Measurements from ENCODE around the gene CPSF3. TPM values are rescaled to one million over a fixed set of nuclear protein-coding genes. Genes with fewer than 3 reads are reported as not detected.

Gene CPSF3
- total and polyA plus RNA-seq, 4 experiments from 2014 or later: 20.9 to 33.7 (median 25.1) TPM

DNA sequence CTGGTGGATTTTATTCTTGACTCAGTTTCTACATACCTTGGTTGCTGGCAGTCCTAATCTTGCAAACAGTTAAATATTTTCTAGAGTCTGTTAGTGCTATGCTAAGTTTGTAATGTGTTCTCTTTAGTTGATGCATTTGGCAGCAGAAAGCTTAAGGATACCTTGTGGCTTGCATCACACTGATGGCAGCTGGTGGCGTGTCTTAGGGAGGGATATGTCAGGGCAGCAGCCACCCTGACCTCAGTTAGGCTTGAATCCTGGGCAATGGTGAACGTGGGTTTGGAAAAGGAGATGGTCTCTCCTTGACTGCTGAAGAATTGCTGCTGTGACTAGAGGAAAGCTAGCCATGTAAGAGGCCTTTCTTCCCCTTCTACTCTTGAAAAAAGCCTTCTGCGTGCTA lies 55.1 kb downstream of the CPSF3 start:
- Histone ChIP-seq H3K4me1 (ENCODE audit: insufficient read depth, low read length) (peaks cover 44% of the 10 kb centered on the region), H3K27ac (ENCODE audit: low read depth, low read length) (peak overlapping the region; percentile 5), H3K9me3 (ENCODE audit: control insufficient read depth in 1 of 2, low read length in 2 of 2) (no peaks in the 10 kb centered on the region), H3K36me3 (ENCODE audit: insufficient read depth, low read length) (peaks cover 13% of the 10 kb centered on the region), H3K27me3 (ENCODE audit: insufficient read depth, low read length) (no peaks in the 10 kb centered on the region), H3K4me3 (ENCODE audit: low read length in 2 of 2) (no peak overlapping the region)
- DNase-seq: no peak
- Mint-ChIP-seq H3K4me1 (peaks cover 31 to 61% (median 49%) of the 10 kb centered on the region in 4 donors), H3K36me3 (peaks cover 28 to 53% of the 10 kb centered on the region in 2 donors), H3K27ac (peak overlapping the region; percentile 37 to 86 (median 72)), H3K9me3 (no peaks in the 10 kb centered on the region), H3K4me3 (peak overlapping the region in 1 of 8 donors; percentile 58), H3K27me3 (no peaks in the 10 kb centered on the region)
- ChIA-PET POLR2A (ENCODE audit: partially characterized antibody) (interaction anchor here (0.7 kb wide), 1 partner anchor 21 kb away, joined by 3 read pairs; no protein-coding TSS in a partner anchor), CTCF (ENCODE audit: partially characterized antibody) (interaction anchor here (1.3 kb wide), 1 partner anchor 32 kb away, joined by 3 read pairs; no protein-coding TSS in a partner anchor)
- intact Hi-C loops (cut with micrococcal nuclease): no loop called here

DNA sequence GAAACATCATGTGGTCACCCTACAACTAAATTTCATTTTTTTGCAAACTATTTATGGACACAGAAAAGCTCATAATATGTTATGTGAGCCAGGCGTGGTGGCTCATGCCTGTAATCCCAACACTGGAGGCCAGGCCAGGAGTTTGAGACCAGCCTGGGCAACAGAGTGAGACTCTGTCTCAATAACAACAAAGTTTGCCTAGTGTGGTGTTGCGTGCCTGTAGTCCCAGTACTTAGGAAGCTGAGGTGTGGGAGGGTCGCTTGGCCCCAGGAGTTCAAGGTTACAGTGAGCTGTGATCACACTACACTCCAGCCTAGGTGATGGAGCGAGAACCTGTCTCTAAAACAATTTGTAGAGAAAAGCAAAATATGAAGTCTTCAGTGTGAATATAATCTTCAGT lies 56.7 kb downstream of the CPSF3 start:
- no peak overlapping the region for H3K27ac ChIP-seq (ENCODE audit: low read depth, low read length)
- H3K36me3 ChIP-seq (ENCODE audit: insufficient read depth, low read length): peaks cover 29% of the 10 kb centered on the region
- intact Hi-C loops (cut with micrococcal nuclease): no loop called here
- H3K4me3 Mint-ChIP-seq: no peak overlapping the region
- POLR2A ChIA-PET (ENCODE audit: partially characterized antibody): no interaction called here
- no peak for DNase-seq
- peaks cover 31 to 54% (median 43%) of the 10 kb centered on the region in 4 donors for H3K4me1 Mint-ChIP-seq
- no peaks in the 10 kb centered on the region for H3K9me3 Mint-ChIP-seq
- peak overlapping the region in 4 of 7 donors; percentile 43 to 82 (median 65) for H3K27ac Mint-ChIP-seq
- H3K4me1 ChIP-seq (ENCODE audit: insufficient read depth, low read length): peaks cover 37% of the 10 kb centered on the region
- peaks cover 35 to 69% of the 10 kb centered on the region in 2 donors for H3K36me3 Mint-ChIP-seq
- CTCF ChIA-PET (ENCODE audit: partially characterized antibody): no interaction called here
- no peaks in the 10 kb centered on the region for H3K9me3 ChIP-seq (ENCODE audit: control insufficient read depth in 1 of 2, low read length in 2 of 2)
- H3K4me3 ChIP-seq (ENCODE audit: low read length in 2 of 2): no peak overlapping the region
- H3K27me3 ChIP-seq (ENCODE audit: insufficient read depth, low read length): no peaks in the 10 kb centered on the region
- H3K27me3 Mint-ChIP-seq: no peaks in the 10 kb centered on the region

DNA sequence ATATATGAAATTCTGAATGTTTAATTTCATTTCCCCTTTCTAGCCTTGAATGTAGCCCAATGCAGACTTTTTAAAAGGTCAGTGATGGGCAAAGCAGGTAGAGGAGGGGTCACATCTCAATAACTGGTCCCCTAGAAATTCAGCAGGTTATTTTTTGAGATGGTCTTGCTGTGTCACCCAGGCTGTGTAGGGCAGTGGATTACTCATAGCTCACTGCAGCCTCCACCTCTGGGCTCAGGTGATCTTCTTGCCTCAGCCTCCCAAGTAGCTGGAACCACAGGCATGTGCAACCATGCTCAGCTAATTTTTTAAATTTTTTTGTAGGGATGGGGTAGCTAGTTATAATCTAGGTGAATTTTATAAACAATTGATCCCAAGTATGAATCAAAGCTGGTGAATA lies 59.7 kb downstream of the CPSF3 start:
- H3K4me1 Mint-ChIP-seq: peaks cover 17 to 24% (median 21%) of the 10 kb centered on the region in 4 donors
- Histone ChIP-seq H3K4me3 (ENCODE audit: low read length in 2 of 2) (no peak overlapping the region), H3K9me3 (ENCODE audit: control insufficient read depth in 1 of 2, low read length in 2 of 2) (no peaks in the 10 kb centered on the region), H3K4me1 (ENCODE audit: insufficient read depth, low read length) (peaks cover 8% of the 10 kb centered on the region), H3K27ac (ENCODE audit: low read depth, low read length) (no peak overlapping the region), H3K36me3 (ENCODE audit: insufficient read depth, low read length) (peaks cover 57% of the 10 kb centered on the region), H3K27me3 (ENCODE audit: insufficient read depth, low read length) (no peaks in the 10 kb centered on the region)
- H3K27me3 Mint-ChIP-seq: no peaks in the 10 kb centered on the region
- no peaks in the 10 kb centered on the region for H3K9me3 Mint-ChIP-seq
- DNase-seq: no peak
- CTCF ChIA-PET (ENCODE audit: partially characterized antibody): interaction anchor here (1.2 kb wide), 1 partner anchor 10 kb away, joined by 3 read pairs; no protein-coding TSS in a partner anchor
- peak overlapping the region in 3 of 7 donors; percentile 30 to 72 (median 71) for H3K27ac Mint-ChIP-seq
- intact Hi-C loops (cut with micrococcal nuclease): no loop called here
- no peak overlapping the region for H3K4me3 Mint-ChIP-seq
- POLR2A ChIA-PET (ENCODE audit: partially characterized antibody): interaction anchor here (0.6 to 4.9 kb wide), 3 partner anchors 9 to 360 kb away, joined by 3 to 23 read pairs (median 6); partner anchors contain the start of genes IAH1 and TAF1B
- peaks cover 42 to 91% of the 10 kb centered on the region in 2 donors for H3K36me3 Mint-ChIP-seq

DNA sequence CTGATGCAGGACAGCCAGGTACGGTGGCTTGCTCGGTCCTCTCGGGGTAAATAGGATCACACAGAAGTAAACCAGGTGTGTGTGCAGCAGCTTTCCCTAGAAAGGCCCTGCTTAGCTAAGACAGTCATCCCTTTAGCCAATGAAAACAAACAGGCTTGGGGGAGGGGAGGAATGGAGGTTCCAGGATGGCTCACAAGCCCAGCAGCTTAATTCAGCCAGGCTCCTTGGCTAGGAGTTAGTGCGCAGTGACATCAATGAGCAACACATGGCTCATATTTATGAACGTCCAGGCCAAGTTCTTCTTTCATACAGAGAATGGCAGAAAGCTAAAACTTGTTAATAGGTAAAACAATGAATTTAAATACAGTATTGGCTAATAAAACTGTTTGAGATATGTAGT lies 61.1 kb downstream of the CPSF3 start:
- Mint-ChIP-seq H3K36me3 (peaks cover 49 to 93% of the 10 kb centered on the region in 2 donors), H3K4me1 (peaks cover 10 to 15% (median 11%) of the 10 kb centered on the region in 4 donors), H3K9me3 (no peaks in the 10 kb centered on the region), H3K27ac (peak overlapping the region in 1 of 7 donors; percentile 36), H3K27me3 (no peaks in the 10 kb centered on the region), H3K4me3 (no peak overlapping the region)
- Histone ChIP-seq H3K36me3 (ENCODE audit: insufficient read depth, low read length) (peaks cover 66% of the 10 kb centered on the region), H3K9me3 (ENCODE audit: control insufficient read depth in 1 of 2, low read length in 2 of 2) (no peaks in the 10 kb centered on the region), H3K4me3 (ENCODE audit: low read length in 2 of 2) (no peak overlapping the region), H3K27me3 (ENCODE audit: insufficient read depth, low read length) (no peaks in the 10 kb centered on the region), H3K27ac (ENCODE audit: low read depth, low read length) (no peak overlapping the region), H3K4me1 (ENCODE audit: insufficient read depth, low read length) (no peaks in the 10 kb centered on the region)
- POLR2A ChIA-PET (ENCODE audit: partially characterized antibody): interaction anchor here (0.5 to 4.9 kb wide), 2 partner anchors 10 to 69 kb away, joined by 5 to 23 read pairs; partner anchors contain the start of gene IAH1
- DNase-seq: no peak
- CTCF ChIA-PET (ENCODE audit: partially characterized antibody): interaction anchor here (1.7 kb wide), 1 partner anchor 11 kb away, joined by 5 read pairs; no protein-coding TSS in a partner anchor
- intact Hi-C loops (cut with micrococcal nuclease): no loop called here

DNA sequence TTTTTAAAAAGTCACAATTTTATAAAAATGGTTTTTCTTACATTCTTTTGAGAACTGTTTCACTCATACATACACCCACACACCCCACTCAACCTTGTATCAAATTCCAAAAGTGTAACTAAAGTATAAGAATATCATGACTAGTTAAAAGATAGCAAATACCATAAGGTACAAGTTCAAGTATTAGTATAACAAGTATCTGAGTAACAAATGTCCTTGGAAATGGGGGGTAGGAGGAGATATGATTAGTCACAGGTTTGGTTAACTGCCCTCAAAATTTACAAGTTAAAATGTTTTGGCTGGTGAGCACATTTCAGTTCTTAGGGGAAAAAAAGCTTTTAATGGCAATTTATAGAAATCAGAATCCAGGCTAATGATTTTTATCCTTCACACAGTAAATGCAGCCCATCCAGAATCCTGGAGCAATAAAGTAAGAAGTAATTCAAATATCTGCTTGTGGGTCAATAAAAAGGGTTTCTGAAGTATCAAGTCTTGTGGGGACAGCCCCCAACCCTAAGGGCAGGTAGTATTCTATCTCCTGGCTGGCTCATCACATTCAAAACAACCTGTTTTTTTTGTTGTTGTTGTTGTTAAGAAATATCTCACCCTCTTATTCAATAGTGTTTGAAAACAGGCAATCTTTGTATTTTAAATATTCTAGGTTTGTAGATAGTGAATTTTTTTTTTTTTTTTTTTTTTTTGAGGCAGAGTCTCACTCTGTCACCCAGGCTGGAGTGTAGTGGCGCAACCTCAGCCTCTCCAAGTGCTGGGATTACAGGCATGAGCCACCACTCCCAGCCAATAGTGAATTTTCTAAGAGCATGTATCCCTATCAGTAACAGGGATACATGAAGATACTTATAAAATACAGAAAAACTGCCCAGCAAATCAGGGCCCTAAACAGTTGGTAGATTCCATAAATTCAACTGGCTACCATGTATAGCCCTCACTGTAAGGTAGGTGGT lies 65.4 kb downstream of the CPSF3 start:
- intact Hi-C loops (cut with micrococcal nuclease): no loop called here
- Histone ChIP-seq H3K4me1 (ENCODE audit: insufficient read depth, low read length) (peaks cover 4% of the 10 kb centered on the region), H3K36me3 (ENCODE audit: insufficient read depth, low read length) (peaks cover 90% of the 10 kb centered on the region), H3K27me3 (ENCODE audit: insufficient read depth, low read length) (no peaks in the 10 kb centered on the region), H3K9me3 (ENCODE audit: control insufficient read depth in 1 of 2, low read length in 2 of 2) (no peaks in the 10 kb centered on the region), H3K4me3 (ENCODE audit: low read length in 2 of 2) (no peak overlapping the region), H3K27ac (ENCODE audit: low read depth, low read length) (no peak overlapping the region)
- peaks cover 59 to 95% of the 10 kb centered on the region in 2 donors for H3K36me3 Mint-ChIP-seq
- POLR2A ChIA-PET (ENCODE audit: partially characterized antibody): no interaction called here
- no peaks in the 10 kb centered on the region for H3K27me3 Mint-ChIP-seq
- CTCF ChIA-PET (ENCODE audit: partially characterized antibody): no interaction called here
- no peak for DNase-seq
- peaks cover 0 to 7% (median 4%) of the 10 kb centered on the region in 4 donors for H3K4me1 Mint-ChIP-seq
- no peak overlapping the region for H3K4me3 Mint-ChIP-seq
- H3K27ac Mint-ChIP-seq: peak overlapping the region in 6 of 7 donors; percentile 15 to 66 (median 55)
- no peaks in the 10 kb centered on the region for H3K9me3 Mint-ChIP-seq

DNA sequence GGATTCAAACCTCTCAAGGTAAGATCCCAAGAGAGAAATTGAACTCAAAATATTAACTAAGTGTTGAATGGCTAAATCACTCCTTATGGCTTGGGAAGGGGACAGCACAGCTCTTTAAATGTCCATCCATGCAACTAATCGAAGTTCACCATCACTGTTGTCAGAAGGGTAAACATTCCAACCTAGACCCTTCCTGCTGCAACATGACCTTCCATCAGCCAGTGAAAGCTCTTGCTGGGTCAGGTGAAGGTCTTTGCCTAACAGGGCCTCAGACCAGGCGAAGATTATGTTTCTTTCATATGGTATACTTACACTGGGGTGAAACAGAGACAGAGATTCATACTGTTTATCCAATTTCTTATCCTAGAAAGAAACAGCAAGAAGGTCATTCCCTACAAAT lies 67.3 kb downstream of the CPSF3 start:
- POLR2A ChIA-PET (ENCODE audit: partially characterized antibody): interaction anchor here (0.5 kb wide), 1 partner anchor 16 kb away, joined by 4 read pairs; no protein-coding TSS in a partner anchor
- DNase-seq: no peak
- no peak overlapping the region for H3K4me3 ChIP-seq (ENCODE audit: low read length in 2 of 2)
- H3K4me3 Mint-ChIP-seq: no peak overlapping the region
- no peaks in the 10 kb centered on the region for H3K9me3 ChIP-seq (ENCODE audit: control insufficient read depth in 1 of 2, low read length in 2 of 2)
- peaks cover 60 to 88% of the 10 kb centered on the region in 2 donors for H3K36me3 Mint-ChIP-seq
- H3K27me3 Mint-ChIP-seq: no peaks in the 10 kb centered on the region
- H3K36me3 ChIP-seq (ENCODE audit: insufficient read depth, low read length): peaks cover 87% of the 10 kb centered on the region
- CTCF ChIA-PET (ENCODE audit: partially characterized antibody): no interaction called here
- H3K27me3 ChIP-seq (ENCODE audit: insufficient read depth, low read length): no peaks in the 10 kb centered on the region
- no peak overlapping the region for H3K27ac ChIP-seq (ENCODE audit: low read depth, low read length)
- H3K9me3 Mint-ChIP-seq: no peaks in the 10 kb centered on the region
- H3K27ac Mint-ChIP-seq: peak overlapping the region in 4 of 7 donors; percentile 18 to 53 (median 41)
- peaks cover 4% of the 10 kb centered on the region for H3K4me1 ChIP-seq (ENCODE audit: insufficient read depth, low read length)
- intact Hi-C loops (cut with micrococcal nuclease): no loop called here
- peaks cover 0 to 7% (median 3%) of the 10 kb centered on the region in 4 donors for H3K4me1 Mint-ChIP-seq

DNA sequence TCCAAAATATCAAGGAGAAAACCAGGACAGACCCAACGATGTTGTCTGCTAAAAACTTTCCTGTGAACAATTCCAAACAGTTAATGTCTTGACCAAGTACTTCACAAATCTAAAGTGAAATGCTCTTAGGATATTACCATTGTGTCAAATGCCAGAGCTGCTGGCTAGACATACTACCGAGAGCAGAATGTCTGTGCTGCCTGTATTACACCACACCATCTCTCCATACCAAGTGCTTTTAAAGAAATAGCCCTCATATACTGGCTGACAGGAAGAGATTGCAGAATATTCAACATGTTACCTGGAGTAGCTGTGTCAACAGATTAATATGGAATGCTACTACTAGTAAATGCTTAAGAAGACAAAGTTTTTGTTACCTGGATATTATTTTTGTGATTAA lies 69.5 kb downstream of the CPSF3 start:
- ChIA-PET POLR2A (ENCODE audit: partially characterized antibody) (no interaction called here), CTCF (ENCODE audit: partially characterized antibody) (interaction anchor here (1.2 kb wide), 1 partner anchor 37 kb away, joined by 3 read pairs; no protein-coding TSS in a partner anchor)
- Mint-ChIP-seq H3K36me3 (peaks cover 62 to 81% of the 10 kb centered on the region in 2 donors), H3K9me3 (no peaks in the 10 kb centered on the region), H3K4me1 (peaks cover 0 to 7% (median 3%) of the 10 kb centered on the region in 4 donors), H3K27ac (peak overlapping the region in 3 of 7 donors; percentile 18 to 52 (median 27)), H3K4me3 (no peak overlapping the region), H3K27me3 (no peaks in the 10 kb centered on the region)
- intact Hi-C loops (cut with micrococcal nuclease): no loop called here
- Histone ChIP-seq H3K9me3 (ENCODE audit: control insufficient read depth in 1 of 2, low read length in 2 of 2) (no peaks in the 10 kb centered on the region), H3K27me3 (ENCODE audit: insufficient read depth, low read length) (no peaks in the 10 kb centered on the region), H3K36me3 (ENCODE audit: insufficient read depth, low read length) (peaks cover 80% of the 10 kb centered on the region), H3K4me3 (ENCODE audit: low read length in 2 of 2) (no peak overlapping the region), H3K4me1 (ENCODE audit: insufficient read depth, low read length) (peaks cover 4% of the 10 kb centered on the region), H3K27ac (ENCODE audit: low read depth, low read length) (no peak overlapping the region)
- no peak for DNase-seq
